Measurements from ENCODE around the gene REV3L.

Gene REV3L

DNA sequence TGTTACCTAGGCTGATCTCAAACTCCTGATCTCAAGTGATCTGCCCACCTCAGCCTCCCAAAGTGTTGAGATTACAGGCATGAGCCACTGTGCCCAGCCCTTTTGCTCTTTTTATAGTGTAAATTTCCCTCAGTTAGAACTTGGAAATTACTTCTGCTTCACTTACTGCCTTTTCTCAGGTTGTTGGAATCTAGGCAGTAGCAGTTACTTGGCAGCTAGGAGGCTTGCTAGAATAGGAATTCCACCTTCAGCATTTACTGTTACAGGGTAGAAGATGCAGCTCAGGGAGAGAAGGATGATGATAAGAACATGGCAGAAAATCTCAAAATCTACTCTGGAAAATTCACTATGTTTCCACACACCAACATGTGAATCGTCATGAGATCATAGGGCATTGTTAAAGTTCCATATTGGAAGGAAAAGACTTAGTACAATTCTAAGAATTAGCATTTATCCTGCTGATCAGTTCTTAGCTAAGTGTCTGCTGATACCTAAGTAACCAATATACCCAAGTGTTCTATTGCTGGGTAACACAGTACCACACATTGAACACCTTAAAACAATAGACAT is 213.5 kb downstream of the REV3L start:
- H3K36me3 ChIP-seq (ENCODE audit: insufficient read depth, low read length), result peaks cover 9% of the 10 kb centered on the region; the same call in 1 of the 2 replicates
- H3K4me1 ChIP-seq (ENCODE audit: insufficient read depth, low read length, poor library complexity, severe bottlenecking), result peaks cover 17% of the 10 kb centered on the region
- H3K9me3 ChIP-seq (ENCODE audit: insufficient read depth, low read depth, low read length), result 0 out of 2 replicates have a peak, but pooled peaks cover 4% of the 10 kb centered on the region
- H3K79me2 ChIP-seq (ENCODE audit: insufficient read depth, low read length), result no peaks in the 10 kb centered on the region
- no peak for TF ChIP-seq EZH2phosphoT487 (IDR thresholded peaks at IDR 0.05; ENCODE audit: borderline replicate concordance)
- H4K20me1 ChIP-seq (ENCODE audit: insufficient read depth, low read length, poor library complexity, severe bottlenecking), result no peaks in the 10 kb centered on the region
- H3K4me3 ChIP-seq (ENCODE audit: low read length, poor library complexity, severe bottlenecking), result no peak overlapping the region
- H3K9ac ChIP-seq (ENCODE audit: low read depth, low read length, poor library complexity, severe bottlenecking), result no peak overlapping the region
- H3F3A ChIP-seq (ENCODE audit: low read depth), result no peaks in the 10 kb centered on the region
- no peaks in the 10 kb centered on the region for H3K9me2 ChIP-seq (replicated peaks; ENCODE audit: low read depth, low read length)
- H3K4me2 ChIP-seq (ENCODE audit: low read depth, low read length, poor library complexity, severe bottlenecking), result no peak overlapping the region
- H2AFZ ChIP-seq (ENCODE audit: low read length), result no peak overlapping the region
- H3K27me3 ChIP-seq (ENCODE audit: insufficient read depth, low read length, poor library complexity, severe bottlenecking), result no peaks in the 10 kb centered on the region

DNA sequence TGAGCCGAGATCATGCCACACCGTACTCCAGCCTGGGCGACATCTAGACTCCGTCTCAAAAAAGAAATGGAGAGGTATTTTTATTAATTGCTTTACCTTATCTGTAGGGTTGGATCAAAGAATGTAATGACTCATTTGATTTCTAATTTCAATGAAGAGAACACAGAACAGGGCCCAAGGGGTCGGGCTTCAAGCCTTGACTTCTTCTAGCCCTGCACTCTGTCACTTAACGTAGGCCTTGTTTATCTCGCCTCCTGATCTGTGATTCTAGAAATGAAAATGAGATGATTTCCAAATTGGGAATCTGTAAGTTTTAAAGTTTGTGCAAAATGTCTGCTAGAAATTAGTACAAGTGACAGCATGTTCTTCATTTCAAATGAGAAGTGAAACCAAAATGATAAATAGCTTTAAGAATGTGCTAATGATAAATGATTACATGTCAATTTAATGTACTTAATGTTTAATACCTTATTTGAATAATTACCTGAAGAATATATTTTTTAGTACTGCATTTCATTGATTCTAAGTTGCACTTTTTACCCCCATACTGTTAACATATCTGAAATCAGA is 215.2 kb downstream of the REV3L start:
- H3K36me3 ChIP-seq (ENCODE audit: insufficient read depth, low read length), result peaks cover 5% of the 10 kb centered on the region; the same call in 1 of the 2 replicates
- no peak overlapping the region for H3K9ac ChIP-seq (ENCODE audit: low read depth, low read length, poor library complexity, severe bottlenecking)
- no peaks in the 10 kb centered on the region for H3K9me2 ChIP-seq (replicated peaks; ENCODE audit: low read depth, low read length)
- H3K27me3 ChIP-seq (ENCODE audit: insufficient read depth, low read length, poor library complexity, severe bottlenecking), result no peaks in the 10 kb centered on the region
- H4K20me1 ChIP-seq (ENCODE audit: insufficient read depth, low read length, poor library complexity, severe bottlenecking), result no peaks in the 10 kb centered on the region
- H3K79me2 ChIP-seq (ENCODE audit: insufficient read depth, low read length), result peaks cover under 1% of the 10 kb centered on the region; the same call in 1 of the 2 replicates
- H3K4me2 ChIP-seq (ENCODE audit: low read depth, low read length, poor library complexity, severe bottlenecking), result peak overlapping the region; percentile 57
- peaks cover 21% of the 10 kb centered on the region for H3K4me1 ChIP-seq (ENCODE audit: insufficient read depth, low read length, poor library complexity, severe bottlenecking)
- H3K4me3 ChIP-seq (ENCODE audit: low read length, poor library complexity, severe bottlenecking), result peak overlapping the region; percentile 20
- TF ChIP-seq EZH2phosphoT487 (IDR thresholded peaks at IDR 0.05; ENCODE audit: borderline replicate concordance), result no peak
- TF ChIP-seq, protein P1, sequence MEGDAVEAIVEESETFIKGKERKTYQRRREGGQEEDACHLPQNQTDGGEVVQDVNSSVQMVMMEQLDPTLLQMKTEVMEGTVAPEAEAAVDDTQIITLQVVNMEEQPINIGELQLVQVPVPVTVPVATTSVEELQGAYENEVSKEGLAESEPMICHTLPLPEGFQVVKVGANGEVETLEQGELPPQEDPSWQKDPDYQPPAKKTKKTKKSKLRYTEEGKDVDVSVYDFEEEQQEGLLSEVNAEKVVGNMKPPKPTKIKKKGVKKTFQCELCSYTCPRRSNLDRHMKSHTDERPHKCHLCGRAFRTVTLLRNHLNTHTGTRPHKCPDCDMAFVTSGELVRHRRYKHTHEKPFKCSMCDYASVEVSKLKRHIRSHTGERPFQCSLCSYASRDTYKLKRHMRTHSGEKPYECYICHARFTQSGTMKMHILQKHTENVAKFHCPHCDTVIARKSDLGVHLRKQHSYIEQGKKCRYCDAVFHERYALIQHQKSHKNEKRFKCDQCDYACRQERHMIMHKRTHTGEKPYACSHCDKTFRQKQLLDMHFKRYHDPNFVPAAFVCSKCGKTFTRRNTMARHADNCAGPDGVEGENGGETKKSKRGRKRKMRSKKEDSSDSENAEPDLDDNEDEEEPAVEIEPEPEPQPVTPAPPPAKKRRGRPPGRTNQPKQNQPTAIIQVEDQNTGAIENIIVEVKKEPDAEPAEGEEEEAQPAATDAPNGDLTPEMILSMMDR (conservative IDR thresholded peaks at IDR 0.05; ENCODE audit: low read length), result no peak
- H2AFZ ChIP-seq (ENCODE audit: low read length), result no peak overlapping the region
- no peaks in the 10 kb centered on the region for H3K9me3 ChIP-seq (ENCODE audit: insufficient read depth, low read depth, low read length)
- H3F3A ChIP-seq (ENCODE audit: low read depth), result no peaks in the 10 kb centered on the region

- Histone ChIP-seq H3K4me1 (ENCODE audit: insufficient read depth, low read length, poor library complexity, severe bottlenecking) (peaks cover 28% of the 10 kb centered on the region), H2AFZ (ENCODE audit: low read length) (no peak overlapping the region), H3K79me2 (ENCODE audit: insufficient read depth, low read length) (peaks cover 8% of the 10 kb centered on the region), H3K9me3 (ENCODE audit: insufficient read depth, low read depth, low read length) (no peaks in the 10 kb centered on the region), H3K4me3 (ENCODE audit: low read length, poor library complexity, severe bottlenecking) (no peak overlapping the region), H4K20me1 (ENCODE audit: insufficient read depth, low read length, poor library complexity, severe bottlenecking) (no peaks in the 10 kb centered on the region), H3K27me3 (ENCODE audit: insufficient read depth, low read length, poor library complexity, severe bottlenecking) (no peaks in the 10 kb centered on the region), H3K4me2 (ENCODE audit: low read depth, low read length, poor library complexity, severe bottlenecking) (no peak overlapping the region), H3K9me2 (replicated peaks; ENCODE audit: low read depth, low read length) (no peaks in the 10 kb centered on the region), H3K9ac (ENCODE audit: low read depth, low read length, poor library complexity, severe bottlenecking) (no peak overlapping the region), H3F3A (ENCODE audit: low read depth) (no peaks in the 10 kb centered on the region), H3K36me3 (ENCODE audit: insufficient read depth, low read length) (peaks cover 5% of the 10 kb centered on the region; the same call in 1 of the 2 replicates)
- TF ChIP-seq, protein P1 (conservative IDR thresholded peaks at IDR 0.05; ENCODE audit: low read length), result no peak
Measured at GRCh38 chr6:111266276-111266675, 216.7 kb downstream of the REV3L start.

DNA sequence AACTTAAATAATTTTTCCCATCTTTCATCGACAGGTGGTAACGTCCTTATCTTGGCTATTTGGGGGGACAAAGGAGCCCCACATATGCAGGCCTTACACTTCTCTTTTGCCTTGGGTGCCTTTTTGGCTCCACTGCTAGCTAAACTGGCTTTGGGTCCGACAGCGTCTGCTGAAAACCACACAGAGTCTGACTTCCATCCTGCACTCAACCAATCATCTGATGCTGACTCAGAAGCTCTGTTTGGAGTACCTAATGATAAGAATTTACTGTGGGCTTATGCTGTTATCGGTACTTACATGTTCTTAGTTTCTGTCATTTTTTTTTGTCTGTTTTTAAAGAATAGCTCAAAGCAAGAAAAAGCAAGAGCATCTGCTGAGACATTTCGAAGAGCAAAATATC is 217.2 kb downstream of the REV3L start:
- no peaks in the 10 kb centered on the region for H3F3A ChIP-seq (ENCODE audit: low read depth)
- no peak overlapping the region for H2AFZ ChIP-seq (ENCODE audit: low read length)
- no peaks in the 10 kb centered on the region for H3K27me3 ChIP-seq (ENCODE audit: insufficient read depth, low read length, poor library complexity, severe bottlenecking)
- H3K4me3 ChIP-seq (ENCODE audit: low read length, poor library complexity, severe bottlenecking), result no peak overlapping the region
- no peaks in the 10 kb centered on the region for H3K9me2 ChIP-seq (replicated peaks; ENCODE audit: low read depth, low read length)
- peaks cover 12% of the 10 kb centered on the region for H3K79me2 ChIP-seq (ENCODE audit: insufficient read depth, low read length)
- peaks cover 5% of the 10 kb centered on the region; the same call in 1 of the 2 replicates for H3K36me3 ChIP-seq (ENCODE audit: insufficient read depth, low read length)
- H3K9me3 ChIP-seq (ENCODE audit: insufficient read depth, low read depth, low read length), result no peaks in the 10 kb centered on the region
- H4K20me1 ChIP-seq (ENCODE audit: insufficient read depth, low read length, poor library complexity, severe bottlenecking), result no peaks in the 10 kb centered on the region
- H3K4me1 ChIP-seq (ENCODE audit: insufficient read depth, low read length, poor library complexity, severe bottlenecking), result peaks cover 28% of the 10 kb centered on the region
- TF ChIP-seq EZH2phosphoT487 (IDR thresholded peaks at IDR 0.05; ENCODE audit: borderline replicate concordance), result no peak
- TF ChIP-seq, protein P1 (conservative IDR thresholded peaks at IDR 0.05; ENCODE audit: low read length), result no peak
- H3K4me2 ChIP-seq (ENCODE audit: low read depth, low read length, poor library complexity, severe bottlenecking), result no peak overlapping the region
- H3K9ac ChIP-seq (ENCODE audit: low read depth, low read length, poor library complexity, severe bottlenecking), result no peak overlapping the region

Measured in Loucy (cell line).